IMR-90 (cell line): Measurements from ENCODE around the gene ZNF610. TPM values are rescaled to one million over a fixed set of nuclear protein-coding genes. Genes with fewer than 3 reads are reported as not detected.
A peak's percentile ranks its signal among the peaks of the same experiment; 100 is the strongest.

Experiments
- ATAC-seq: fragments of 200-7000 bp; cut with Tn5 transposase; 2 replicates; pipeline ENCODE4 v1.9.1; 2020; ENCODE audit warnings: low read depth, mild to moderate bottlenecking, moderate library complexity
- BruUV-seq: library from RNA; stranded (reverse); fragments of 400-500 nt; replicated peaks from 2 replicates; lab custom pipeline; 2021; lab: Mats Ljungman, UMichigan
- CTCF ChIA-PET: fragments of 300-600 bp; formaldehyde crosslinking; extraction: SDS; loops from one replicate; lab custom pipeline; 2021; ENCODE audit warnings: antibody characterized with exemption; lab: Yijun Ruan, JAX
- POLR2A ChIA-PET: fragments of 300-600 bp; sonication (Branson Sonifier 250); formaldehyde crosslinking; loops from one replicate; lab custom pipeline; 2022; ENCODE audit warnings: antibody characterized with exemption; ENCODE audit not compliant: unreplicated experiment; lab: Charles Lee
- DNase-seq: peaks from one replicate; pipeline ENCODE4 v3.0.0; 2013
- H2AFZ ChIP-seq: replicated peaks from 2 replicates; pipeline ENCODE3; 2013; ENCODE audit warnings: low read length, mild to moderate bottlenecking; ENCODE audit not compliant: poor library complexity
- H2AK5ac ChIP-seq: 2 replicates; pipeline ENCODE4 v1.6.1; 2013; ENCODE audit warnings: low read depth, low read length, inconsistent platforms
- H2AK9ac ChIP-seq: replicated peaks from 2 replicates; pipeline ENCODE3; 2013; ENCODE audit warnings: mild to moderate bottlenecking, low read depth, low read length, moderate library complexity; ENCODE audit not compliant: poor library complexity
- H2BK120ac ChIP-seq: 2 replicates; pipeline ENCODE4 v1.6.1; 2013; ENCODE audit warnings: low read depth, low read length, inconsistent platforms
- H2BK15ac ChIP-seq: 3 replicates; pipeline ENCODE4 v1.6.1; 2013; ENCODE audit warnings: low read depth, low read length, inconsistent platforms
- H2BK20ac ChIP-seq: 2 replicates; pipeline ENCODE4 v1.6.1; 2013; ENCODE audit warnings: low read depth, mild to moderate bottlenecking, inconsistent platforms, low read length, moderate library complexity
- H2BK5ac ChIP-seq: 2 replicates; pipeline ENCODE4 v1.6.1; 2013; ENCODE audit warnings: mild to moderate bottlenecking, low read depth, low read length, inconsistent platforms; ENCODE audit not compliant: poor library complexity, severe bottlenecking
- H3K14ac ChIP-seq: replicated peaks from 2 replicates; pipeline ENCODE4 v1.6.1; 2013; ENCODE audit warnings: low read depth, low read length, inconsistent platforms
- H3K18ac ChIP-seq: 2 replicates; pipeline ENCODE4 v1.6.1; 2013; ENCODE audit warnings: low read depth, low read length, control low read depth
- H3K23ac ChIP-seq: 2 replicates; pipeline ENCODE4 v1.6.1; 2013; ENCODE audit warnings: low read depth, low read length, inconsistent platforms
- H3K27ac ChIP-seq: 2 replicates; pipeline ENCODE4 v1.5.1; 2013; ENCODE audit warnings: mild to moderate bottlenecking, control low read depth, low read length; ENCODE audit not compliant: insufficient read depth
- H3K27me3 ChIP-seq: 2 replicates; pipeline ENCODE4 v1.6.1; 2013; ENCODE audit warnings: low read length; ENCODE audit not compliant: control insufficient read depth, insufficient read depth
- H3K36me3 ChIP-seq: 2 replicates; pipeline ENCODE4 v1.6.1; 2013; ENCODE audit warnings: low read length, mixed read lengths; ENCODE audit not compliant: control insufficient read depth, insufficient read depth
- H3K4ac ChIP-seq: 2 replicates; pipeline ENCODE4 v1.6.1; 2013; ENCODE audit warnings: low read depth, low read length, inconsistent platforms
- H3K4me1 ChIP-seq: 2 replicates; pipeline ENCODE4 v1.6.1; 2013; ENCODE audit warnings: low read length, mixed read lengths; ENCODE audit not compliant: control insufficient read depth, insufficient read depth
- H3K4me2 ChIP-seq: 2 replicates; pipeline ENCODE4 v1.6.1; 2013; ENCODE audit warnings: low read depth, mild to moderate bottlenecking, control low read depth, low read length, moderate library complexity
- H3K4me3 ChIP-seq: 2 replicates; pipeline ENCODE4 v1.5.1; 2013; ENCODE audit warnings: low read depth, mild to moderate bottlenecking, control low read depth, low read length, moderate library complexity; ENCODE audit not compliant: insufficient read depth
- H3K56ac ChIP-seq: 2 replicates; pipeline ENCODE4 v1.6.1; 2013; ENCODE audit warnings: low read length, inconsistent platforms; ENCODE audit not compliant: insufficient read depth; ENCODE audit errors: extremely low read depth
- H3K79me1 ChIP-seq, 2 experiments: 2 replicates each; pipeline ENCODE4 v1.6.1; 2013; ENCODE audit warnings: low read length in 2 of 2, inconsistent platforms in 1 of 2, low read depth in 1 of 2
- H3K9ac ChIP-seq: 2 replicates; pipeline ENCODE4 v1.6.1; 2013; ENCODE audit warnings: low read depth, low read length, control low read depth
- H3K9me1 ChIP-seq: 2 replicates; pipeline ENCODE4 v1.6.1; 2013; ENCODE audit warnings: low read length, inconsistent platforms; ENCODE audit not compliant: insufficient read depth
- H3K9me3 ChIP-seq: 2 replicates; pipeline ENCODE4 v1.6.1; 2013; ENCODE audit warnings: low read length; ENCODE audit not compliant: control insufficient read depth, insufficient read depth
- H4K20me1 ChIP-seq: 2 replicates; pipeline ENCODE4 v1.6.1; 2013; ENCODE audit warnings: low read length, inconsistent platforms; ENCODE audit not compliant: insufficient read depth
- H4K5ac ChIP-seq: 2 replicates; pipeline ENCODE4 v1.6.1; 2013; ENCODE audit warnings: mild to moderate bottlenecking, low read depth, low read length, control low read depth
- H4K8ac ChIP-seq, 2 experiments: 2 replicates each; pipeline ENCODE4 v1.6.1; 2013; ENCODE audit warnings: low read depth in 2 of 2, low read length in 2 of 2, control low read depth in 1 of 2, inconsistent platforms in 1 of 2
- H4K91ac ChIP-seq: 2 replicates; pipeline ENCODE4 v1.6.1; 2013; ENCODE audit warnings: low read depth, low read length, inconsistent platforms; ENCODE audit not compliant: insufficient read depth
- BHLHE40 ChIP-seq: fragments of 150-350 bp; IDR thresholded peaks from 2 replicates; pipeline ENCODE4 v1.6.1; 2016; ENCODE audit warnings: mild to moderate bottlenecking, low read depth, low read length
- CEBPB ChIP-seq: IDR thresholded peaks from 2 replicates; pipeline ENCODE4 v1.6.1; 2012; ENCODE audit warnings: low read depth, low read length, improper control_type of control experiment
- CHD1 ChIP-seq: IDR thresholded peaks from 2 replicates; pipeline ENCODE4 v1.6.1; 2012; ENCODE audit warnings: low read depth, low read length, improper control_type of control experiment
- CTCF ChIP-seq: conservative IDR thresholded peaks from 2 replicates; pipeline ENCODE4 v1.5.1; 2012; ENCODE audit warnings: mild to moderate bottlenecking, low read depth, low read length, improper control_type of control experiment
- FOS ChIP-seq: fragments of 150-350 bp; IDR thresholded peaks from 2 replicates; pipeline ENCODE4 v1.6.1; 2016; ENCODE audit warnings: low read depth, low read length
- MAFK ChIP-seq: IDR thresholded peaks from 2 replicates; pipeline ENCODE4 v1.6.1; 2012; ENCODE audit warnings: low read depth, low read length, improper control_type of control experiment
- MAZ ChIP-seq: IDR thresholded peaks from 2 replicates; pipeline ENCODE4 v1.6.1; 2012; ENCODE audit warnings: low read depth, mild to moderate bottlenecking, low read length, improper control_type of control experiment, moderate library complexity, borderline replicate concordance
- MXI1 ChIP-seq: IDR thresholded peaks from 2 replicates; pipeline ENCODE4 v1.6.1; 2012; ENCODE audit warnings: low read depth, mild to moderate bottlenecking, low read length, moderate library complexity, borderline replicate concordance
- NFE2L2 ChIP-seq: fragments of 150-350 bp; IDR thresholded peaks from 2 replicates; pipeline ENCODE4 v1.6.1; 2016; ENCODE audit warnings: low read depth, mild to moderate bottlenecking, low read length
- POLR2A ChIP-seq: IDR thresholded peaks from 2 replicates; pipeline ENCODE4 v1.6.1; 2012; ENCODE audit warnings: mild to moderate bottlenecking, low read depth, low read length
- RAD21 ChIP-seq: IDR thresholded peaks from 2 replicates; pipeline ENCODE4 v1.6.1; 2012; ENCODE audit warnings: low read length, improper control_type of control experiment
- RCOR1 ChIP-seq: IDR thresholded peaks from 2 replicates; pipeline ENCODE4 v1.6.1; 2012; ENCODE audit warnings: mild to moderate bottlenecking, low read length, improper control_type of control experiment; ENCODE audit not compliant: insufficient replicate concordance
- RFX5 ChIP-seq: IDR thresholded peaks from 2 replicates; pipeline ENCODE4 v1.8.0; 2012; ENCODE audit warnings: low read depth, mild to moderate bottlenecking, low read length, moderate library complexity
- SMC3 ChIP-seq: fragments of 150-350 bp; IDR thresholded peaks from 2 replicates; pipeline ENCODE4 v1.6.1; 2016; ENCODE audit warnings: low read depth, mild to moderate bottlenecking, antibody characterized with exemption, low read length, moderate library complexity
- USF2 ChIP-seq: fragments of 150-350 bp; IDR thresholded peaks from 2 replicates; pipeline ENCODE4 v1.6.1; 2017; ENCODE audit warnings: mild to moderate bottlenecking, antibody characterized with exemption, low read length, low read depth
- WGBS, 2 experiments: methylation state at CpG; one replicate each; pipeline versions ENCODE4 v1.1.5 to v1.1.7; 2013; ENCODE audit warnings: missing lambda C conversion rate in 2 of 2; ENCODE audit not compliant: insufficient read length in 1 of 2; ENCODE audit errors: extremely low coverage in 2 of 2; 5-methylcytosine and 5-hydroxymethylcytosine counted together
- dilution Hi-C: fragments of 300-500 bp; cut with HindIII; formaldehyde crosslinking; loops from one replicate; pipeline ENCODE4 v1.14.3; 2018; ENCODE audit warnings: low sequenced_read_pairs; ENCODE audit not compliant: unreplicated experiment
- in situ Hi-C: fragments of 300-500 bp; cut with MboI; formaldehyde crosslinking; loops from 3 replicates; pipeline ENCODE4 v1.14.3; 2019; ENCODE audit warnings: low sequenced_read_pairs, inconsistent platforms, mixed read lengths
- intact Hi-C: fragments of 100-400 bp; cut with micrococcal nuclease; formaldehyde crosslinking; loops from 2 replicates; pipeline ENCODE4 v1.10.0; 2022
- polyA plus RNA-seq, 3 experiments: library from polyadenylated mRNA; depleted of rRNA; stranded (reverse); fragments of >200 nt; gene quantifications; 2 replicates each; pipeline ENCODE4 v1.2.3, GENCODE V29; 2012; ENCODE audit warnings: low replicate concordance in 1 of 3
- total RNA-seq: library from RNA; depleted of rRNA; stranded (reverse); fragments of >200 nt; gene quantifications from 2 replicates; pipeline ENCODE4 v1.2.3, GENCODE V29; 2012
- TF ChIP-seq, protein P1 (sequence below): fragments of 150-350 bp; IDR thresholded peaks from 2 replicates; pipeline ENCODE4 v1.6.1; 2016; ENCODE audit warnings: low read depth, mild to moderate bottlenecking, low read length, moderate library complexity, borderline replicate concordance

Gene ZNF610
- total and polyA plus RNA-seq, 2 of the 4 experiments (the other 2 are of a cell fraction) = 1.6 to 3.6 TPM

DNA sequence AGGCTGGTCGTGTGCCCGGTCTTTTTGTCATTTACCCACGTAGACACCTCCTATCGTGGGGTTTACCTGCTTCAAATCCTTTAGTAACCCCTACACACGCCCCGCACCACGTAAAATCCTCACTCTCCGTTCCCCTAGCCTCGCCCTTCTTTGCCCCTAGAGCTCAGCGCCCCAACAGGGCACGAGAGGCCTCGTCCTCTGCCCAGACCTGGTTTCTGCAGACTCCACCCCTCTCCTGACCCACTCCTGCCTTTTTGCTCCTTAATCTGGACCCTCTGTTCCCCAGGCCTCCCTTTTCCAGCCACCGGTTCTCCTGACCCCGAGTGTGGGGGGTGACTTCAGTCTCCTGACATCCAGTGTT lies 62.0 kb downstream of the ZNF610 start:
- peak overlapping the region; percentile 38; the same call in 1 of the 2 replicates for H3K18ac ChIP-seq
- peak overlapping the region; percentile 64 for H4K91ac ChIP-seq
- H4K20me1 ChIP-seq = no peaks in the 10 kb centered on the region
- H2BK15ac ChIP-seq = no peak overlapping the region
- H3K79me1 ChIP-seq = peaks cover 23 to 26% of the 10 kb centered on the region in 2 experiments
- H4K5ac ChIP-seq = peak overlapping the region; percentile 97
- dilution Hi-C loops = no loop called here
- peak overlapping the region; percentile 83 for H3K27ac ChIP-seq
- DNase-seq = peak; percentile 1
- H3K56ac ChIP-seq = peak overlapping the region; percentile 79
- peak overlapping the region; percentile 91 for H3K4me2 ChIP-seq
- intact Hi-C loops = loop anchor here (5.0 kb wide), 2 partner anchors 129 to 349 kb away; partner anchors contain the start of gene ZNF808
- H3K9me3 ChIP-seq = peaks cover 23% of the 10 kb centered on the region
- H3K9me1 ChIP-seq = no peaks in the 10 kb centered on the region
- H2AK5ac ChIP-seq = peak overlapping the region; percentile 57
- H2BK120ac ChIP-seq = peak overlapping the region; percentile 24; the same call in 1 of the 2 replicates
- no peak for TF ChIP-seq CTCF
- TF ChIP-seq USF2 = no peak
- no peak for TF ChIP-seq SMC3
- TF ChIP-seq NFE2L2 = no peak
- no peak for TF ChIP-seq FOS
- no peak; the same call in 1 of the 2 replicates for TF ChIP-seq POLR2A
- TF ChIP-seq, protein P1, sequence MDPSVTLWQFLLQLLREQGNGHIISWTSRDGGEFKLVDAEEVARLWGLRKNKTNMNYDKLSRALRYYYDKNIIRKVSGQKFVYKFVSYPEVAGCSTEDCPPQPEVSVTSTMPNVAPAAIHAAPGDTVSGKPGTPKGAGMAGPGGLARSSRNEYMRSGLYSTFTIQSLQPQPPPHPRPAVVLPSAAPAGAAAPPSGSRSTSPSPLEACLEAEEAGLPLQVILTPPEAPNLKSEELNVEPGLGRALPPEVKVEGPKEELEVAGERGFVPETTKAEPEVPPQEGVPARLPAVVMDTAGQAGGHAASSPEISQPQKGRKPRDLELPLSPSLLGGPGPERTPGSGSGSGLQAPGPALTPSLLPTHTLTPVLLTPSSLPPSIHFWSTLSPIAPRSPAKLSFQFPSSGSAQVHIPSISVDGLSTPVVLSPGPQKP = no peak
- TF ChIP-seq MXI1 = no peak
- no peak for TF ChIP-seq MAFK
- no peak for TF ChIP-seq RAD21
- TF ChIP-seq RFX5 = no peak
- no peak for TF ChIP-seq RCOR1
- TF ChIP-seq MAZ = no peak
- no peak for TF ChIP-seq CEBPB
- no peak for TF ChIP-seq CHD1
- TF ChIP-seq BHLHE40 = no peak
- BruUV-seq = no TSS peak
- H3K14ac ChIP-seq = peak overlapping the region; percentile 88
- no peak overlapping the region for H2BK20ac ChIP-seq
- H4K8ac ChIP-seq = peak overlapping the region; percentile 97
- CTCF ChIA-PET = no interaction called here
- in situ Hi-C loops = no loop called here
- H3K9ac ChIP-seq = peak overlapping the region; percentile 92
- peak; percentile 57 for ATAC-seq
- no peaks in the 10 kb centered on the region for H3K27me3 ChIP-seq
- peak overlapping the region; percentile 34 for H2BK5ac ChIP-seq
- POLR2A ChIA-PET = interaction anchor here (0.6 to 0.8 kb wide), 2 partner anchors 28 to 169 kb away, joined by 3 to 4 read pairs; partner anchors contain the start of gene ZNF880
- peaks cover 38% of the 10 kb centered on the region for H3K36me3 ChIP-seq
- peak overlapping the region; percentile 94 for H2AFZ ChIP-seq
- H3K4ac ChIP-seq = peak overlapping the region; percentile 81
- WGBS, 2 experiments = 4% methylated on average over 4 of the region's 14 CpGs; no CpG with 5 or more reads in 1 of the 2 experiments
- H2AK9ac ChIP-seq = peak overlapping the region; percentile 94
- H3K4me3 ChIP-seq = peak overlapping the region; percentile 86
- H3K4me1 ChIP-seq = no peaks in the 10 kb centered on the region
- peak overlapping the region; percentile 64; the same call in 1 of the 2 replicates for H3K23ac ChIP-seq
